Kidney (tissue), 14 donors: Measurements from ENCODE around the gene PGAP6. TPM values are rescaled to one million over a fixed set of nuclear protein-coding genes. Genes with fewer than 3 reads are reported as not detected.

Experiments
- DNase-seq, 5 donors: peaks; one replicate each; pipeline ENCODE4 v3.0.0-alpha.2; 2013 to 2020
- FAIRE-seq: peaks from 2 replicates; lab custom pipeline; 2012; peaks lifted over from hg19 to GRCh38; lab: Jason Lieb, UNC
- H3K27ac ChIP-seq, 2 donors: one replicate each; pipeline ENCODE4 v1.7.0; 2013; ENCODE audit warnings: low read depth in 2 of 2, low read length in 2 of 2, inconsistent platforms in 1 of 2
- H3K27me3 ChIP-seq: one replicate; pipeline ENCODE4 v1.7.1; 2013; ENCODE audit warnings: low read length, inconsistent platforms; ENCODE audit not compliant: control insufficient read depth, insufficient read depth
- H3K36me3 ChIP-seq, 3 donors: one replicate each; pipeline versions ENCODE4 v1.7.0 to v1.7.1; 2013; ENCODE audit warnings: low read length in 3 of 3, control low read depth in 1 of 3, inconsistent platforms in 1 of 3; ENCODE audit not compliant: insufficient read depth in 3 of 3, control insufficient read depth in 2 of 3
- H3K4me1 ChIP-seq, 3 donors: one replicate each; pipeline versions ENCODE4 v1.7.0 to v1.7.1; 2013; ENCODE audit warnings: low read length in 3 of 3, inconsistent platforms in 1 of 3, low read depth in 1 of 3; ENCODE audit not compliant: control insufficient read depth in 2 of 3, insufficient read depth in 2 of 3
- H3K4me3 ChIP-seq, 3 donors: one replicate each; pipeline versions ENCODE4 v1.7.0 to v1.8.1; 2013; ENCODE audit warnings: low read length in 3 of 3, control low read depth in 1 of 3, inconsistent platforms in 1 of 3
- H3K9ac ChIP-seq, 3 donors: one replicate each; pipeline versions ENCODE4 v1.7.0 to v1.7.1; 2013; ENCODE audit warnings: low read length in 3 of 3, control low read depth in 1 of 3, inconsistent platforms in 1 of 3
- H3K9me3 ChIP-seq, 3 donors: one replicate each; pipeline versions ENCODE4 v1.7.0 to v1.7.1; 2013; ENCODE audit warnings: low read length in 3 of 3, control low read depth in 1 of 3, inconsistent platforms in 1 of 3; ENCODE audit not compliant: control insufficient read depth in 2 of 3, insufficient read depth in 1 of 3
- intact Hi-C: fragments of 100-400 bp; cut with DNase I; formaldehyde crosslinking; loops from one replicate; pipeline ENCODE4 v1.11.1; 2022
- polyA plus RNA-seq: library from polyadenylated mRNA; stranded (reverse); fragments of 350-450 nt; fragmentation: Illumina TruSeq; extraction: RNeasy Lipid Tissue Mini Kit (QIAGEN cat#74804); gene quantifications from one replicate; pipeline ENCODE4 v1.2.3, GENCODE V29; 2014; ENCODE audit warnings: low read depth, low replicate concordance; ENCODE audit not compliant: insufficient read depth
- total RNA-seq: library from RNA; stranded (reverse); fragmentation: NEBNext Ultra II Directional; extraction: Animal tissue kit (Norgen Biotek cat#: 25700); gene quantifications from one replicate; pipeline ENCODE4 v1.2.1, GENCODE V29; 2021
- TF ChIP-seq, protein P1 (sequence below): IDR thresholded peaks from 3 replicates; pipeline ENCODE4 v1.5.1; 2012; ENCODE audit warnings: mild to moderate bottlenecking, moderate library complexity, borderline replicate concordance; ENCODE audit not compliant: insufficient read depth; ENCODE audit errors: extremely low read depth
- donor health status: control.
- donor health status: control.
- donor health status: control.
- donor health status: control.
- donor health status: control.
- donor health status: DM: yes; HTN: yes; CAD: no.
- donor health status: Normal renal cell carcinoma (clear cell type).

Gene PGAP6
- total and polyA plus RNA-seq, 2 donors from 2014 or later: 65.0 to 144 TPM

DNA sequence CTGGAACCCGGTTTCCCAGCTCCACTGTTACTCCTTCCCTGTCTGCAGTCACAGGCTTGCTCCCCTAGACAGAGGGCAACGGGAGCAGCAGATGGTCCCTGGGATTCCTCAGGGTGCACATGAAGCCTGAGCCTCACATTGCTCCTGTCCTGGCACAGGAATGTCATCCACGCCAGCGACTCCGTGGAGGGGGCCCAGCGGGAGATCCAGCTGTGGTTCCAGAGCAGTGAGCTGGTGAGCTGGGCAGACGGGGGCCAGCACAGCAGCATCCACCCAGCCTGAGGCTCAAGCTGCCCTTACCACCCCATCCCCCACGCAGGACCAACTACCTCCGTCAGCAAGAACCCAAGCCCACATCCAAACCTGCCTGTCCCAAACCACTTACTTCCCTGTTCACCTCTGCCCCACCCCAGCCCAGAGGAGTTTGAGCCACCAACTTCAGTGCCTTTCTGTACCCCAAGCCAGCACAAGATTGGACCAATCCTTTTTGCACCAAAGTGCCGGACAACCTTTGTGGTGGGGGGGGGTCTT, 18.3 kb upstream of the PGAP6 start:
- Histone ChIP-seq H3K4me3 (no peak overlapping the region), H3K27me3 (no peaks in the 10 kb centered on the region), H3K4me1 (peaks cover 0 to 9% (median 0%) of the 10 kb centered on the region in 3 donors), H3K36me3 (no peaks in the 10 kb centered on the region), H3K9ac (no peak overlapping the region), H3K9me3 (no peaks in the 10 kb centered on the region), H3K27ac (no peak overlapping the region)
- intact Hi-C loops: no loop called here
- DNase-seq: peak in 1 of 5 donors; percentile 77
- FAIRE-seq: no peak
- TF ChIP-seq, protein P1, sequence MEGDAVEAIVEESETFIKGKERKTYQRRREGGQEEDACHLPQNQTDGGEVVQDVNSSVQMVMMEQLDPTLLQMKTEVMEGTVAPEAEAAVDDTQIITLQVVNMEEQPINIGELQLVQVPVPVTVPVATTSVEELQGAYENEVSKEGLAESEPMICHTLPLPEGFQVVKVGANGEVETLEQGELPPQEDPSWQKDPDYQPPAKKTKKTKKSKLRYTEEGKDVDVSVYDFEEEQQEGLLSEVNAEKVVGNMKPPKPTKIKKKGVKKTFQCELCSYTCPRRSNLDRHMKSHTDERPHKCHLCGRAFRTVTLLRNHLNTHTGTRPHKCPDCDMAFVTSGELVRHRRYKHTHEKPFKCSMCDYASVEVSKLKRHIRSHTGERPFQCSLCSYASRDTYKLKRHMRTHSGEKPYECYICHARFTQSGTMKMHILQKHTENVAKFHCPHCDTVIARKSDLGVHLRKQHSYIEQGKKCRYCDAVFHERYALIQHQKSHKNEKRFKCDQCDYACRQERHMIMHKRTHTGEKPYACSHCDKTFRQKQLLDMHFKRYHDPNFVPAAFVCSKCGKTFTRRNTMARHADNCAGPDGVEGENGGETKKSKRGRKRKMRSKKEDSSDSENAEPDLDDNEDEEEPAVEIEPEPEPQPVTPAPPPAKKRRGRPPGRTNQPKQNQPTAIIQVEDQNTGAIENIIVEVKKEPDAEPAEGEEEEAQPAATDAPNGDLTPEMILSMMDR: no peak

DNA sequence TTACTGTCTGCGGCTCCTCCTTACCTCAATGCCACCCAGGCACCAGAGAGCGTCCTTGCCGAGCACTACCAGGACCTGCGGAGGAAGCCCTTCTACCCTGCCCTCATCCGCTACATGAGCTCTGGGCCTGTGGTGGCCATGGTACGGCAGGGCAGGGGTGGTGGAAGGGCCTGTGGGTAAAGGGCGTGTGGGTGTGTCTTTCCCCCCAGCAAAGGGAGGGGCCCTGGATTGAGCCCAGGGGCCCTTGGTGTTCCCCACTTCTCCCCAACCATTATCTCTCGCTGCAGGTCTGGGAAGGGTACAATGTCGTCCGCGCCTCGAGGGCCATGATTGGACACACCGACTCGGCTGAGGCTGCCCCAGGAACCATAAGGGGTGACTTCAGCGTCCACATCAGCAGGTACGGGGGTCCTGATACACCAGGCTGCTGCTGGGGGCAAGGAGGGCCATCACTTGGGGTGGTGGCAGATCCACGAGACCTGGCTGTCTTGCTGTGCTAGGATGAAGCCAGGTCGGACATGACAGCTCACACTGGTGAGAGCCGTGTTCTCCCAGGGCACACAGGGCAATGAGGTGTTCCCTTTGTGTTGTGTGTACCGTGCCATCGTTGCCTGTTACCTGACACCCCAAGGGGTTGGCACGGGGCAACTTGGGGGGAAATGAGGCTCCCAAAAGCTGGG, 17.7 kb upstream of the PGAP6 start:
- no peak overlapping the region for H3K4me3 ChIP-seq
- H3K9me3 ChIP-seq: no peaks in the 10 kb centered on the region
- H3K36me3 ChIP-seq: no peaks in the 10 kb centered on the region
- FAIRE-seq (no peak), DNase-seq (peak in 1 of 5 donors; percentile 66)
- TF ChIP-seq, protein P1: no peak
- H3K9ac ChIP-seq: no peak overlapping the region
- intact Hi-C loops: no loop called here
- H3K27ac ChIP-seq: no peak overlapping the region
- no peaks in the 10 kb centered on the region for H3K27me3 ChIP-seq
- H3K4me1 ChIP-seq: peaks cover 0 to 9% (median 0%) of the 10 kb centered on the region in 3 donors

DNA sequence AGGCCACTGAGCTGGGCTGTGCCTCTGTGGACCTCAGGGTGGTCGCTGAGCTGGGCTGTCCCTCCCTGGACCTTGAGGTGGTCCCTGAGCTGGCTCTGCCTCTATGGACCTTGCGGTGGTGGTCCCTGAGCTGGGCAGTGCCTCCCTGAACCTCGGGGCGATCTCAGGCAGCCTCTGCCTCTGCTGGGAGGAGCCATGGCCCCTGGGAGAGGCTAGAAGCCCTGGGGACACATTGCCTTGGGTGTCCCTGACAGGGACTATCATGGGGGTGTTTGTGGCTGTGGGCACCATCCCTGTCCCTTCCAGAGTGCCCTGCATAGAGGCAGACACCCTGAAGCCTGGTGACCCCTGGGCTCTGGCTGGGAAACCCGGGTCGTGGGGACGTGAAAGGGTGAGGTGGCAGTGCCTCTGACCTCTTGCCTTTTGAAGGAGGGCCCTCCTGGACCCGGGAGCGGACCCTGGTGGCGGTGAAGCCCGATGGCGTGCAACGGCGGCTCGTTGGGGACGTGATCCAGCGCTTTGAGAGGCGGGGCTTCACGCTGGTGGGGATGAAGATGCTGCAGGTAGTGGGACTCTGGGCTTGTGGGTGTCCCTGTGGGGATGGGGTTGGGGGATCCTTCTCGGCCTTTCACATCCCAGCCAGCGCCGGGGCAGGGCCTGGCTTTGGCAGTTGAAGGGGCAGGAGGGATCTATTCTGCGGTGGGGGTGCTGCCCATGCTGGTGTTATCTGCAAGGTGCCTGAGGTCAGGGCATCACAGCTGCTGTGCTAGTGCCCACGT, 17.0 kb upstream of the PGAP6 start:
- FAIRE-seq (no peak), DNase-seq (peak in 1 of 5 donors; percentile 84)
- TF ChIP-seq, protein P1: no peak
- Histone ChIP-seq H3K27ac (no peak overlapping the region), H3K9me3 (no peaks in the 10 kb centered on the region), H3K36me3 (no peaks in the 10 kb centered on the region), H3K4me3 (no peak overlapping the region), H3K27me3 (no peaks in the 10 kb centered on the region), H3K9ac (no peak overlapping the region), H3K4me1 (peaks cover 0 to 9% (median 0%) of the 10 kb centered on the region in 3 donors)
- intact Hi-C loops: no loop called here
